Measurements from ENCODE around the gene MSH5.

GRCh38 chr6:31765910-31766794 is 26.3 kb downstream of the MSH5 start:
- TF ChIP-seq POLR2A (IDR thresholded peaks at IDR 0.05; ENCODE audit: low read depth, low read length) (no peak), POLR2AphosphoS5 (IDR thresholded peaks at IDR 0.05; ENCODE audit: low read depth, low read length) (no peak)
